Activated T-helper 1 cell treated with anti-CD3 and anti-CD28 coated beads, Interleukin-2, amount 50 U/mL, for 16 hours (primary cell): Measurements from ENCODE around the gene SMIM13.

ENCODE experiments used
- DNase-seq, 2 donors: peaks; one replicate each; pipeline ENCODE4 v3.0.0-alpha.2; 2020; ENCODE audit warnings: low read depth in 1 of 2, low spot score in 1 of 2

SMIM13 gene

DNA sequence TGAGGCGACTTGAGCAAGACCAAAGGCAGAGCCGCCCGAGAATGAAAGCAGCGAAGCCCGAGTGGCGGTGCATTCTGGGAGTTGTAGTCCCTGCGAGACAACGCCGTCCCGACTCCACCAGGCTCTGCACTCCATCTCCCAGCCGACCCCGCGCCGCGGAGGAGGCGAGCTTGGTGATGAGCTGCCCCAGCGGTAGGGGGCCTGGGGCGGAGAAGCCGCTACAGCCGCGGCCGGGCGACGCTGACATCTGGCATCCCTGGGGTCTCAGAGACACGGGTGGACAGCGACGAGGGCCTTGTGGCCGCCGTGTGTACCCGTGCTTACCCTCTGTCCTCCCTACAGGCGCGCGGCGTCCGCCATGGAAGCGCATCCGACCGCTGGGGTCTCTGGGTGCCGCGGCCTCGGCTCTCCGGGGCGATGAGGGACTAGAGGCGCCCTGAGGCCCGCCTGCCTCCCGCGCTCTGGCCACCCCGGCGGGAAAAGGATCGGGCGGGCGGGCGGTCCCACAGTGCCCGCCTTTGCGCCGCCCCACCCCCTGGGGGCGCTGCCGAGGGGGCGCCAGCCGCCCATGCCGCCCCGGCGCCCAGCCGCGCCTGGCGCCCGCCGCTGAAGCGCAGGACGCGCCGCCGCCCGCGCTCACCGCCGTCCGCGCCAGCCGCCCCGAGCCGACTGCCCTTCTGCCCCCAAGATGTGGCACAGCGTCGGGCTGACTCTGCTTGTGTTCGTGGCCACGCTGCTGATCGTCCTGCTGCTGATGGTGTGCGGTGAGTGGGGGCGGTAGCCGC is at the start of gene SMIM13:
Gene SMIM13, plus strand, starts transcription at position 209 of the 785 bp plus-strand sequence. Its CDS starts 480 bp downstream, at position 689.
- DNase-seq, result peak; percentile 88 to 90

DNA sequence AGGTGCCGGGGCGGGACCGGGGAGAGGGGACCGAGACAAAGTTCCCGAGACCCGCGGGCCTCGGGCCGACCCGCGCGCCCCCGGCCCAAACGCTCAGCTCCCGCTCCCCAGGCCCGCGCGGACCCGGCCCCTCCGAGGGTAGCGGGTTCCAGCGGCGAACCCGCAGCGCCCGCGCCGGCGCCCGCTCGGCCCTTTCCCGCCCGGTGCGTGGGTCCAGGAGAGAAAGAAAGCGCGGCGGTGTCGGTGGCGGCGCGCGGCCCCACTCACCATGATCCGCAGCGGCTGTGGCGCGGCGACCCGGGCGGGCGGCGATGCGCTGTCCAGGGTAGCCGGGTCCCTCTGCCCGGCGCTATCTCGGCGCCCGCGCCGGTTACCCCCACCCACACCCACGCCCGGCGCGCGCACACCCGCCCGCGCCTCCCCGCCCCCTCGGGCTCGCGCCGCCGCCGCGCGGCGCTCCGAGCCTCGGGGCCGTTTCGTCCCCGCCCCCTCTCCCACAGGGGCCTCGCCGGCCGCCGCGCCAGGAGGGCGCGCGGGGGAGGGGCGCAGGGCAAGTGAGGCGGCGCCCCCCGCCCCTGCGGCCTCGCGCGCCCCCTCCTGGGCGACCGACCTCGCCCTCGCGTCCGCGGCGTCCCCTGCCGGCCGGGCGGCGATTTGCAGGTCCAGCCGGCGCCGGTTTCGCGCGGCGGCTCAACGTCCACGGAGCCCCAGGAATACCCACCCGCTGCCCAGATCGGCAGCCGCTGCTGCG is 49.5 kb upstream of the SMIM13 start, which contains the start of gene ELOVL2:
Gene ELOVL2, minus strand, starts transcription at position 345 of the 751 bp plus-strand sequence. Its CDS starts 75 bp downstream, at position 270.
- no peak for DNase-seq

DNA sequence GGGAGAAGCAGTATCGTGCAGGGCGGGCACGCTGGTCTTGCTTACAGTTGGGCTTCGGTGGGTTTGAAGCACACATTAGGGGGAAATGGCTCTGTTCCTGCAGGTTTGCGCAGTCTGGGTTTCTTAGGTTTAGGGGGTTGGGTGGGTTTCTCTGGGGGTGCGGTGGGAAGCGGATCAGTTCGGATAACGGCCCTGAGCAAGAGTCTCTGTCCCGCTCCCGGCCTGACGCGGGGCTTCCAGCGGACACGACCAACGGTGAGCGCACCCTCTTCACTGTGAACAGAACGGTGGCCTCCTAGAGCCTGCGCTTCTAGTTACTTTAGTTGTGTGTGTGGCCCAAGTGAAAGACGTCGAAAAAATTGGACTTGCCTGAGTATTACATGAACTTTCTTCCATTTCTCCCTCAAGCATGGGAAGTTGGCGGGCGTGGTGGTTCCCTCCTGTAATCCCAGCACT is 48.9 kb upstream of the SMIM13 start:
- DNase-seq, result no peak

DNA sequence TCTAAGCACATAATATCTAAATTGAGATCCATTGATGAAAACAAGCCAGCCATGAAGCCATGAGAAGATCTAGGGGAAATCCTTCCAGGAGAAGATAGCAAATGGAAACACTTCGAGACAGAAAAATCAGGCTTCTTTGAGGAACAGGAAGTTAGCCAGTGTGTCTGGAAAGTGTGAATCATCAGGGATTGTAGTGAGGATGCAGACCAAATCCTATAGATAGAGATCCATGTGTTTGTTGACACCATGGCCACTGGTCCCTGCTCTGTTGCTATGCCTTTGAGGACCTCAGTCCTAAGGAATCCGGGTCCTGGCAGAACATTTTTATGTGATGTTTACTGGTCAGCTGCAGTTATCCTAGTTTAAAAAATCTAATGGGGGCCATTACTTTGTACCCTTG is 42.9 kb upstream of the SMIM13 start:
- DNase-seq, result no peak

DNA sequence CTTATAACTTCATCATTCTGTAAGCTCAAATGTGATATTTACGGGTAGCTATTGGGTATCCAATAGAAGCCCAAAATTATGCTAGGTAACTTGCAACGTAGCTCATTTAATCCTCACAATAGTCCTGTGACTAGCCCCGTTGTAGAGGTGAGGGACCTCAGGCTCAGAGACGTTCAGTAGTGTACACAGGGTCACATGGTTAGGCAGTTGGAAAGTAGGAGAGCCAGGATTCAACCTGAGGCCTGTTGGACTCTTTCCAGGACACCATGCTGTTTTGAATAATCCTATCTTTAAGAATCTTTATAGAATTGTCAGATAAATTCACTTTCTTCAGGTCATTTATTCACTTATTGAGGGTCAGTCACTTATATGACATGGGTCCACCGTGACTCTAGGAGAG is 40.3 kb upstream of the SMIM13 start:
- DNase-seq, result no peak

DNA sequence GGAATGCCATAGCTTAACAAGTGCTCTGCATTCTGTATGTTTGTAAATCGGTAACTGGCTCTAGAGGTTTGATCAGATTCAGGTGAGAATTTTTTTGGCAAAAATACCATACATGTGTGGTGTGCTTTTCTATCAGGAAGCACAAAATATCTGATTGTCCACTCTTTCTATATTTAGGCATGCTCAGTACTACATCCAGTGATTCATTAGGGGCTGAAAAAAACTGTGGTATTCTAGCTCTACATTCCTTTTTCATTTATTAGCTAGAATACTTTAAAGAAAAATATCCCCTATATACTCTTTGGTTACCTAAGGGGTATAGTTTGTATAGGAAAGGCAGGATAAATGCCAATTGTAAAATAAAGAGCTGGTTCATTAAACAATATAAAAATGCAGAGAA is 38.9 kb upstream of the SMIM13 start:
- no peak for DNase-seq

DNA sequence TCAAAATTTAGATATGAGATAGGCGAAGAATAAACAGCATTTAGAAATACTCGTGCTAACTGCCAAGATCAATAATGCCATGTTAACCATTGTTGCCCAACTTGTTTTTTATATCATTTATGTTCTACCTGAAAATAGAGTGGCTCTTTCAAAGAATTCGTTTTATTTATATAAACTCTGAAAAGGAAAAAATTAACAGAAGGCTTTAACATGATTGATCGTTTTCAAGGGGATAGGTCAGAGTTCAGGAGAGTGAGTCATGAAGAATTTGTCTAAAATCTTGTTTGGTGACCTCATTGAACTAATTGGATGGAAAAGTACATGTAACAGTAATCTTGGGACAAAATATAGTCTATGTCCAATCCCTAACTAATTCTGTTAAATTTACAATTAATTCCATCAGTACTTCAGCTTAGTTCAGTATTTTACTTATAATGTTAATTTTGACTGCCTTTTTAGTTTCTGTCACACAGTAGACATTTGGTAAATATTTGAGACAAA is 38.5 kb upstream of the SMIM13 start:
- DNase-seq, result no peak

DNA sequence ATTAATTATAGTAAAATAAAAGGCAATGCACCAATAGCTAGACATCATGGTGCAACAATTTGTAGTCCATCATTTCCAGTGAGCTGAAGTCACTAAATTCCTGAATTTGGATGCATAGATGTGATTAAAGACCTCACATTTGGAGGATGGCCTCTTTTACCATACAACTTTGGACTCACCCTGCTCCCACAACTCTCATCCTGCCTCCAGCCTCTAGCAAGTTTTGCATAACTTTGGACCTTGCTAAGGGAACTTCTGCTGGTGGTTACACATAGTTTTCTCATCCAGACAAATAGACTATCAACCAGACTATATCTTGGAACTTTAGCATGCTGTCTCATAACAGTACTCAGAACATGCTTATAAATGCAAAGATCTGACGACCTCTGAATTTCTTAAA is 36.8 kb upstream of the SMIM13 start:
- DNase-seq, result no peak

DNA sequence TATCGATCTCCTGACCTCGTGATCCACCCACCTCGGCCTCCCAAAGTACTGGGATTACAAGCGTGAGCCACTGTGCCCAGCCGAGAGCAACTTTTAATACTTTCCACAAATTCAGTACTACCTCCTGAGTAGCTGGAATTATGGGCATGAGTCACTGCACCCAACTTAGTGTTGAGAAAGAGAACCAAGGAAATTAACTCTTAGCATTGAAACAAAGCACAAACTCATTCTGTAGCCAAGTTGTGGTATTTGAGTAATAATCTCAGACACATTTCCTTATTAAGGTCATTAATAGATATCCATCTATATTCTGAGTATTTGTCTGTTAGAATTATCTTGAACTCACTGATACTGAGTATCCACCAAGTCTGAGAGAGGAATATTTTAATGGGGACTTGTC is 35.2 kb upstream of the SMIM13 start:
- no peak for DNase-seq

DNA sequence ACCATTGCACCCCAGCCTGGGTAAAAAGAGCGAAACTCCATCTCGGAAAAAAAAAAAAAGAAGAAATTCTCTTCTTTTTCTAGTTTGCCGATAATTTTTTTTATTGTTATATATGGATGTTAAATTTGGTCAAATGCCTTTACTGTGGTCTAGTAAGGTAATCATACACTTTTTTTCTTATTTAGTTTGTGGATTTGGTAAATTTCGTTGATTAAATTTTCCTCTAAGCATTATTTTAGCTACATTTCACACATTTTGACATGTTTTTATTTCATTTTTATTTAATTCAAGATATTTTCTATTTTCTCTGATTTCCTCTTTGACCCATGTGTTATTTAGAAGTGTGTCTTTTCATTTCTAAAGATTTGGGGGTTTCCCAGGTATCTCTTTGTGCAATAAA is 31.6 kb upstream of the SMIM13 start:
- no peak for DNase-seq

DNA sequence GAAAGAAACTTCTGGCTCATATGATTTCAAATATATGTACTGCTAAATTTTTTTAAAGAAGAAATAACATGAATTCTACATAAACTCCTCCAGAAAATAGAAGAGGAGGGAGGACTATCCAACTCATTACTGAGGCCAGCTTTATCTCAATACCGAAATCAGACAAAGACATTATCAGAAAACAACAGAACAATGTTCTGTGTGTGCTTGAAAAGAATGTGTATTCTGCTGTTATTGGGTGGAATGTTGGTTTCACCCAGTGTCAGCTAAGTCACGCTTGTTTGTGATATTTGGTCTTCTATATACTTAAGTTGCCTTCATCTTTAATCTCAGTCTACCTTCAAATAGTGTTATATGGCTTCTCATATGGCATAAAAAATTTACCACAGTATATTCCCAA is 30.9 kb upstream of the SMIM13 start:
- no peak for DNase-seq

DNA sequence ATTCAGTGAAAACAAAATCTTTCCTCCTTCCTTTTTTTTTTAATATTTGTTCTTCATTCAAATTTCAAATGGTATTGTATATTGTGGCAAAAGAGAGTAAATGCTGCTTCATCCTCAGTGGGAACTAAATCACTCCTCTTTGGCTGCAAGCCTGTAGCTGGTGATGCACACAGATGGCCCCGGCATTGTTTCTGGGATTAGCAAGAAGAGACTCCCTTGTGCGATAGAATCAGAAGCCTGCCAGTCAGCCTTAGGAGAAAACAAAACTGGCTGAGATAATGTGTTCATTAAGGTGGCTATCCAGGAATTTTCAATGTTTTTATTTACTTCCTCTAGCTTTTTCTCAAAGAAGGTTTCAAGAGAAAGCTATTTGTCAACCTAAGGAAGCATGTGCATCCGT is 28.8 kb upstream of the SMIM13 start:
- DNase-seq, result no peak

DNA sequence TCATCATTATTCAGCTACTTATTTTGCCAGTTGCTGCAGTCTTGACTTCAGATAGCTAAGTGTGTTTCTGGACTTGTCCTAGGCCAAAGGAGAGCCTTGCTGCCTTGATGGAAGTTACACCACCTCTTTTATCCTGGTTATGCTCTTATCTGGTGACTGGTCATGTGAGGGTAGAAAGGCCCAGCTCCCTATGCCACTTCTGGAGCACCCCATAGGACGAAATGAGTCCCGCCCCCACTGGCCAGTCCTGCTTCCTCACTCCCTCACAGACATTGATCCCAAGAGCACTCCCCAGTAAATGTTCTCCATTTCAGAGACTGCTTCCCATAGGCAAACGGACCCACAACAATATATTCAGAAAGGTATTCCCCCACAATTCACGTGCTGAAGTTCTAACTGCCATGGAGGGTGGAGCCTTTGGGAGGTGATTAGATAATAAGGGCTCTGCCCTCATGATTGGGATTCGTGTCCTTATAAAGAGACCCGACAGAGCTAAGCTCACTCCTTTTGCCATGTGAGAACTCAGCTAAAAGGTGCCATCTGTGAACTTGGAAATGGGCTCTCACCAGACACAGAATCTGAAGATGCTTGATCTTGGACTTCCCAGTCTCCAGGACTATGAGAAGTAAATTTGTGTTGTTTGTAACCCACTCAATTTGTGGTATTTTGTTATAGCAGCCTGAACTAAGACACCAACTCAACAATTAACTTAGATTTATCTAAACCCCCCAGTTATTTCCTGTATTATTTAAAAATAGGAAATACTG is 28.0 kb upstream of the SMIM13 start:
- DNase-seq, result no peak

DNA sequence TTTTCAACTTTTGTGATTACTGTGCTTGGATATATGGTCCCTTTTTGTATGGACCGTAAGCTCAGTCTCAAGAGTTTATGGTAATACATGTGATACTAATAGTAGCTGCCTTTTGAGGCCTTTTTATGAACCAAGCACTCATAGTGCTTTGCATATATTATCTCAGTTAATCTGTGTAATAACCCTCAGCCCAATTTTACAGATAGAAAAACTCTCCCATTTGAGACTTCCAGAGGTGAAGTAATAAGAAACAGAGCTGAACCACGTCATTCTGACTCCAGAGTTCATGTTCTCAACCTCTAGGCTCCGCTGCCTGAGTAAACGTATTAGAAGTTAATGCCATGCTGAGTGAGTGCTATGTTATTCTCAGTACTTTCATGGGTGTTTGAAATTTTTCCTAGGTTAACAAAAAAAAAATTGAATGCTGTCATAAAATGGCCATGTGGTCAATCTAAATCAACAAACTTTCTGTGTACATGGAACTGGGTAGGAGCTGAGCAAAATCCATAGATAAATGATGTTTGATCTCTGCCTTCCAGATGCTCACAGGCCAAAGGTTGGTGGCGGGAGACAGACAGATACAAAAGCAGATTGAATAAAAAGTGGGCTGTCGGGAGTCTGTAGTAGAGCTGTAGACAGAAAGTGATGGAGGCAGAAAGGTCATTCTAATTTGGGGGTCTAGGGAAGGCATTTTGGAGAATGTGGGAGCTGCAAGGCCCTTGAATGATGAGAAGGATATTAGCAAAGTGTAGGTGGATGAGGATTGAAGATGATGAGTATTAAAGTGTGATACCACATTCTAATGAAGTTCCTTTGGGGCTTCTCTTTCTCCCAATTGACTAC is 26.9 kb upstream of the SMIM13 start:
- DNase-seq, result no peak

DNA sequence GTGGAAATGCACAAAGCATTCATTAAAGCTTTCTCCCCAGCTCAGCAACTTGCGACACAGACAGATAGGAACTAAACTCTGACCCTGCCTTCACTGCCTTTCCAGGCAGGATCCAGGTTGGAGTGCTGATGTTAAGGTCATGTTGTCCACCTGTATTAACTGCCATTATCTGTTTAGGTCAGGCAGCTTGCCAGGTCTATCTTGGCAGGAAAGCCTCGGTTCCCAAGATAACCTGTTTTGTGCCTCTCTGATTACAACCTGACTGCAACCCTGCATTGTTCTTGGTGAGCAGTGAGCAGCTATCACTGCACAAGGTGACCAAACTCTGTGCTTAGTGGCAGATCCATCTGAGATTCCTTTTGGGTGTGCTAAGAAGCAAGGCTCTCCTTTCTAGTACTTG is 26.3 kb upstream of the SMIM13 start:
- no peak for DNase-seq

DNA sequence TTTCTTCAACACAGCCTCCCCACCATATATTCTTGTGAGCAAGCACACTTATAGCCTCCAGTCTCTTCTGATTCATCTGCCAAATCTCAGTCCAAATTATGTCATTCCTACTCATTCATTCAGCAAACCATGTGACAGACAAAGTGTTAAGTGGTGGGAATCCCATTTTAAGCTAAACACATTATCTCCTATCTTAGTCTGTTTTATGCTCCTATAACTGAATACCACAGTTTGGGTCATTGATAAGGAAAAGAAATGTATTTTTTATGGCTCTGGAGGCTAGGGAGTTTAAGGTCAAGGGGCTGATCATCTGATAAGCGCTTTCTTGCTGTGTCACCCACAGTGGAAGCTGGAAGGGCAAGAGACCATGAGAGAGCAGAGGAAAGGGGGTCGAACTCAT is 23.9 kb upstream of the SMIM13 start:
- no peak for DNase-seq

DNA sequence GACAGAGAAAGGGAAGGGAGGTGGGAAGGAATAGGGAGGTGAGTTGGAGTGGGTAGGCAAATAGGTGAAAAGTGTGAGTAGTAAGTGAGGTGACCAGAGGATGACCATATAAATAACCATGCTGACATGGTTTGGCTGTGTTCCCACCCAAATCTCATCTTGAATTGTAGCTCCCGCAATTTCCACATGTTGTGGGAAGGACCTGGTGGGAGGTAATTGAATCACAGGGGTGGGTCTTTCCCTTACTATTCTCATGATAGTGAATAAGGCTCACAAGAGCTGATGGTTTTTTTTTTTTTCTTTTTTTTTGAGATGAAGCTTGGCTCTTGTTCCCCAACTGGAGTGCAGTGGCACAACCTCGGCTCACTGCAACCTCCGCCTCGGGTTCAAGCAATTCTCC is 21.5 kb upstream of the SMIM13 start:
- DNase-seq, result no peak

DNA sequence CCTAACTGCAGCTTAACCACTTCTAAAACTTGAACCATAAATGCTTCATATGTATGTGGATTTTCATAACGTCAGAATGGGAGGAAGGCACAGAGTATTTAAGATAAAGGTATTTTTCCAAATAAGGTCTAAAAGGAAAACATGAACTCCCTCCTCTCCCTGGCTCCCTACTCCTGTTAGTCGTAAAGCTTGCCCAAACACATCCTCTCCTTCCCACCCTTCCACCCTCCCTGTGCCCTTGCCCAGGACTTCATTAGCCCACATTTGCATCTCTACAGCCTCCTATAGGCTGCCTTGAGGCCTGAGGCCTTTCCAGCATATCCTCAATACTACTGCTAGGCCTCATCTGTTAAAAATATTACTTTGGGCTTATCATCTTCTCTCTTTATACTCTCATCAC is 17.1 kb upstream of the SMIM13 start:
- DNase-seq, result no peak

DNA sequence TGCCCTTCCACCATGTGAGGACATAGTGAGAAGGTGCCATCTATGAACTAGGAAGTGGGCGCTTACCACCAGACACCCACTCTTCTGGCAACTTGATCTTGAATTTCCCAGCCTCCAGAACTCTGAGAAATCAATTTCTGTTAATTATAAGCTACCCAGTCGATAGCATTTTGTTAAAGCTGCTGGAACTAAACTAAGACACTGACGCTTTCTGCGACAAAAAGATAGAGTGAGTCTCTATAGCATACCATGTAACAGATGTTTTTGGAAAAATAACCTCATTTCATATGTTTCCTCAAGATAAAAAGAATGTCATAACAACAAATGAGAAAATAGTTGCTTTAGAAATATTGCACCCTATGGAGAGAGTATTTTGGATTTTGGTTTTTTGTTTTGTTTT is 15.4 kb upstream of the SMIM13 start:
- DNase-seq, result no peak

DNA sequence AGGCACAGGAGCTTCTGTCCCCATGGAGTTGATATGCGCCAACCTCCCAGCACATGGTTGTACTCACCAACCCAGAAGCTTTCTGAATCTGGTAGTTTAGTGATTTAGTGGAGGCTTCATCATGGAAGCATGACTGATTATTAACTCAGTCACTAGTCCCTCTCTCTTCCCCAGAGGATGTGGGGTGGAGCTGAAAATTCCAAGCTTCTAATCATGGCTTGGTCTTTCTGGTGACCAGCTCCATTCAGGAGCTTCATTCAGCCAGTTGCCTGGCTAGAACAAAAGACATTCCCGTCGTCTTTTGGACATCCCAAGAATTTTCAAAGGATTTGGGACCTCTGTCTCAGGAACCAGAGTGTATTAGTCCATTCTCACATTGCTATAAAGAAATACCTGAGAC is 13.3 kb upstream of the SMIM13 start:
- DNase-seq, result no peak

DNA sequence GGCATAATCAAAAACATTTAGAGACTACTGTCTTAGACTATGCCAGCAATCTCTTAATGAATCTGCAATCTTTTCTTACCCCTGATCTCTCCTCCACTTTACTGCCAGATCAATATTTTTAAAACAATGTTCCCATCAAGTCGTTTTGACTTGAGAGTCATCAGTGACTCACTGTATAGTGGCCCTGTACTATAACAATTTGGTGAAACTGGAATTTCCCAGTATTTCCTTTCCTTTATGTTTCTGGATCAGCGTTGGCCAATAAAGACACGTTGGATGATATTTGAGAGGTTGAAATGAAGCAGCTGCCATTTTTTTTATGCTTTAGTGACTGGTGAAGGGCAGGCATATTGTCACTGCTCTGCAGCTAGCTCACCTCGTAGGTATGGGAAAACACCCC is 10.1 kb upstream of the SMIM13 start:
- DNase-seq, result no peak
